Central memory CD4-positive, alpha-beta T cell (primary cell): ENCODE data around the gene RTP3.

Experiments
- DNase-seq: peaks from one replicate; pipeline ENCODE4 v3.0.0; 2022

The RTP3 gene

DNA sequence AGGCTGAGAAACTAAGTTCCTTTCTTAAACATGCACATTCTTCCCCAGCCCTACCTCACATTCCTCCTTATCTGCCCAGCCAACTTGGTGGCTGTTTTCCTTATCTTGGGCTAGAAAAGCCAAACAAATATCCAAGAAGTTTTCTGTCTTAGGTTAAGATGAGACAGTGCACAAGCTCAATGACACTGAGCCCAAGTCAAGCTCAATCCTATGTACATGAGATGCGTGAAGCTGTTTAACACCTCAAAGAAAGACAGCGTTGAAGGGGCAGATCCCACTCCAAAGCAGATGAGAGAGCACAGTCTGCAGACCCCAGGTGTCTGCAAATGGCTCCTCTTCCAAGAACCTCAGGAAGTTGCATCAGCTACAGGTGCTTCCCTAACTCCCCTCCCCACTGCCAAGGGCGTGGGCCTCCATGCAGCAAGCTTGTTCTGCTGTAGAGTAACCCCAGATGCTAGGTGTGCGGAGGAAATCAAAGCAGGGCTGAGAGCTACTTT is 51.7 kb downstream of the RTP3 start:
- DNase-seq = no peak

DNA sequence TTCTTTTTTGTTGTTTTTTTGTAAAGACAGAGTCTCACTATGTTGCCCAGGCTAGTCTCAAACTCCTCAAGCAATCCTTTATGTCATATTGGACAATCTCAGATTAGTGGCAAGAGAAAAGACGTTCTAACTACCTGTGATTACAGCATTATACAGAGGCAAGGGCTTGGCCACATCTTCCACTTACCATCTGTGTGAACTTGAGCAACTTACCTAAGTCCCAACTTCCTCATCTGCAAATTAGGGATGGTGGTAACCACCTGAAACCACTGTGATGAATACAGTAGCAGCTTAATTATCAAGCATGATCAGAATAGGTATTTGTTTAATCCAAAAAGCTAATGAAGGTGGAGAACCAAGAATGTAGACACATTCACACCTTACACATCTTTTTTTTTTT is 52.2 kb downstream of the RTP3 start:
- no peak for DNase-seq
